Gastroesophageal sphincter (tissue), 4 donors: Measurements from ENCODE around the gene CADM1. TPM values are rescaled to one million over a fixed set of nuclear protein-coding genes. Genes with fewer than 3 reads are reported as not detected.

ENCODE experiments used
- ATAC-seq: fragments of 150-250 bp; one replicate; pipeline ENCODE4 v1.9.1; 2016; ENCODE audit warnings: mild to moderate bottlenecking, moderate library complexity
- H3K27ac ChIP-seq, 4 donors: fragments of 200-600 bp; sonication (generic) in 3 of 4; 1 replicate in 3 of 4; 2 replicates in 1 of 4; pipeline ENCODE4 v1.5.1; 2016 to 2019
- H3K27me3 ChIP-seq: fragments of 200-600 bp; sonication (generic); one replicate; pipeline ENCODE4 v1.5.1; 2019
- H3K36me3 ChIP-seq, 2 donors: fragments of 200-600 bp; sonication (generic); one replicate each; pipeline ENCODE4 v1.5.1; 2019; ENCODE audit warnings: control low read depth in 1 of 2
- H3K4me1 ChIP-seq, 3 donors: fragments of 200-600 bp; sonication (generic); 1 replicate in 2 of 3; 2 replicates in 1 of 3; pipeline ENCODE4 v1.5.1; 2016 to 2019; ENCODE audit warnings: control low read depth in 2 of 3
- H3K4me3 ChIP-seq, 2 donors: fragments of 200-600 bp; sonication (generic); one replicate each; pipeline ENCODE4 v1.5.1; 2019; ENCODE audit warnings: mild to moderate bottlenecking in 1 of 2, moderate library complexity in 1 of 2
- H3K9me3 ChIP-seq, 3 donors: fragments of 200-600 bp; sonication (generic); one replicate each; pipeline ENCODE4 v1.5.1; 2017 to 2019; ENCODE audit warnings: control low read depth in 2 of 3
- EP300 ChIP-seq: sonication (generic); formaldehyde crosslinking; IDR thresholded peaks from one replicate; pipeline ENCODE4 v1.6.1; 2017; ENCODE audit warnings: antibody characterized with exemption, mild to moderate bottlenecking
- POLR2A ChIP-seq, 2 donors: fragments of 450-650 bp; IDR thresholded peaks; one replicate each; pipeline ENCODE4 v1.6.1; 2017; ENCODE audit warnings: antibody characterized with exemption in 2 of 2, mild to moderate bottlenecking in 2 of 2, moderate library complexity in 1 of 2
- POLR2AphosphoS5 ChIP-seq: sonication (generic); formaldehyde crosslinking; IDR thresholded peaks from one replicate; pipeline ENCODE4 v1.6.1; 2017; ENCODE audit warnings: antibody characterized with exemption
- WGBS, 2 donors: methylation state at CpG; one replicate each; pipeline ENCODE4 v1.1.5; 2018; ENCODE audit warnings: low coverage in 1 of 2; 5-methylcytosine and 5-hydroxymethylcytosine counted together
- total RNA-seq, 4 donors: library from RNA; depleted of rRNA; stranded (reverse); fragments of >200 nt; gene quantifications; one replicate each; pipeline ENCODE4 v1.1.0, GENCODE V29; 2016
- TF ChIP-seq, protein P1 (sequence below), 4 experiments: fragments of 200-600 bp in 2 of 4; fragments of 450-650 bp in 2 of 4; sonication (generic) in 1 of 4; IDR thresholded peaks; one replicate each; pipeline ENCODE4 v1.5.1; 2017 to 2019; ENCODE audit warnings: antibody characterized with exemption in 4 of 4, mild to moderate bottlenecking in 2 of 4, moderate library complexity in 2 of 4

The CADM1 gene
- total RNA-seq, 4 donors from 2014 or later = 10.4 to 23.5 (median 17.1) TPM

DNA sequence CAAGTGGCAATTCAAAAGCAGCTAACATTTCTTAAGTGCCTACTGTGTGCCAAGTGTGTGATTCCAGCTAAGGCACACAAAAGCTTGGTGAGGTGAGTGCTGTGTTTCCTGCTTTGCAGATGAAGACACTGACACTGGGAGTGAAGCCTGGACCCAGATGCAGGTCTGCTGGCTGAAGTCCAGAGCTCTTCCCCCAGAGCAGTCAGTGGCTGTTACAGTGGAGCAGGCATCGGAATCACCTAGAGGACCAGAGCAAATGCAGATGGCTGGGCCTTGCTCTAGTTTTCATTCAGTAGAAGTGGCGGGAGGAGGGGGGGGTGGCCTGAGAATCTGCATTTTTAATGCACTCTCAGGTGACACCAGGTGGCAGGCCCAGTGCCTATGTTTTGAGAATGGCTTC lies 342.3 kb downstream of the CADM1 start:
- peaks cover 73% of the 10 kb centered on the region for H3K27me3 ChIP-seq
- WGBS, 2 donors = 69% methylated on average over 2 of the region's 2 CpGs; no CpG with 5 or more reads in 1 of the 2 donors

DNA sequence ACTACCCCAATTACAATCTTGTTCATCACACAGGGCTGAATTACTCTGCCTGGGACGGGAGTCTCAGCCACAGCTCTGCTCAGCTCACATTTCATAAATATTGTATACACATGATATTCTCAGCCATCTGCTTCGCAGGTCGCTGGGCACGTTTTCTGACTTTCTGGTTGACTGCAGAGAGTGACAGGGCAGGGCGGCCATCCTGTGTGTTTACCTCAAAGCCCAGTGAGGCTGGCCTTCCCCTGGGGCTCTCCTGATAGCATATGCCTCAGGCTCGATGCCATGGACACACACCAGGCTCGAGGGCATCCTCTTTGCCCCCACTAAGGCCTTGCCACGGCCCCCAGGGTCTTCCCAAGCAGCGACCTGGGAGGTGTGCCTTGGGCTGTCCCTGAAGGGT lies 345.0 kb downstream of the CADM1 start:
- no peaks in the 10 kb centered on the region for H3K36me3 ChIP-seq
- TF ChIP-seq POLR2AphosphoS5 (no peak), POLR2A (IDR thresholded peaks at IDR 0.05) (no peak), EP300 (no peak)
- TF ChIP-seq, protein P1, sequence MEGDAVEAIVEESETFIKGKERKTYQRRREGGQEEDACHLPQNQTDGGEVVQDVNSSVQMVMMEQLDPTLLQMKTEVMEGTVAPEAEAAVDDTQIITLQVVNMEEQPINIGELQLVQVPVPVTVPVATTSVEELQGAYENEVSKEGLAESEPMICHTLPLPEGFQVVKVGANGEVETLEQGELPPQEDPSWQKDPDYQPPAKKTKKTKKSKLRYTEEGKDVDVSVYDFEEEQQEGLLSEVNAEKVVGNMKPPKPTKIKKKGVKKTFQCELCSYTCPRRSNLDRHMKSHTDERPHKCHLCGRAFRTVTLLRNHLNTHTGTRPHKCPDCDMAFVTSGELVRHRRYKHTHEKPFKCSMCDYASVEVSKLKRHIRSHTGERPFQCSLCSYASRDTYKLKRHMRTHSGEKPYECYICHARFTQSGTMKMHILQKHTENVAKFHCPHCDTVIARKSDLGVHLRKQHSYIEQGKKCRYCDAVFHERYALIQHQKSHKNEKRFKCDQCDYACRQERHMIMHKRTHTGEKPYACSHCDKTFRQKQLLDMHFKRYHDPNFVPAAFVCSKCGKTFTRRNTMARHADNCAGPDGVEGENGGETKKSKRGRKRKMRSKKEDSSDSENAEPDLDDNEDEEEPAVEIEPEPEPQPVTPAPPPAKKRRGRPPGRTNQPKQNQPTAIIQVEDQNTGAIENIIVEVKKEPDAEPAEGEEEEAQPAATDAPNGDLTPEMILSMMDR (IDR thresholded peaks at IDR 0.05) = no peak
- H3K4me3 ChIP-seq = no peak overlapping the region
- H3K27me3 ChIP-seq = peaks cover 52% of the 10 kb centered on the region
- 33 to 54% methylated on average over 4 to 5 of the region's 9 CpGs for WGBS, 2 donors
- H3K9me3 ChIP-seq = no peaks in the 10 kb centered on the region
- no peaks in the 10 kb centered on the region for H3K4me1 ChIP-seq
- no peak for ATAC-seq
- no peak overlapping the region for H3K27ac ChIP-seq

More for the DNA sequence above, 342.3 kb downstream of the CADM1 start:
- no peaks in the 10 kb centered on the region for H3K36me3 ChIP-seq
- no peak overlapping the region for H3K4me3 ChIP-seq
- no peaks in the 10 kb centered on the region for H3K9me3 ChIP-seq
- no peak overlapping the region for H3K27ac ChIP-seq
- no peaks in the 10 kb centered on the region for H3K4me1 ChIP-seq
- no peak for ATAC-seq
- TF ChIP-seq POLR2AphosphoS5 (no peak), EP300 (no peak), POLR2A (IDR thresholded peaks at IDR 0.05) (no peak)
- TF ChIP-seq, protein P1 (IDR thresholded peaks at IDR 0.05) = no peak

DNA sequence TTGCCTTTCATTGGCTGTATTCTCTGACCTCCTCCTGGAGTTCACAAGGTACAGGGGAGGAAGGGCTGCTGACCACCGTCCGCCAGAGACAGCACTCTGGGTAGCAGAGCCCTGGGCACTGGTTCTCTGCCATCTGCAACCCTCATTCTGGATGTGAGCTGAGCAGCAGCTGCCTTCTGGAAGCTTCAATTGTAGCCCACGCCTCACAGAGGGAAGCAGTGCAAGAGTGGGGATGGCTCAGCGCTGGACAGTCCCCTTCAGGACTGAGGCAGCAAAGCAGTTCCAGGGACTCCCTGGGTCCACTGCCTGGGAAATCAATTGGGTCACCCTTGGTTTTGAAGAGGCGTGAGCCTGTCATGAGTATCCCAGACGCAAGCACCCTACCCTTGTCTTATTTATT lies 346.2 kb downstream of the CADM1 start:
- 88% methylated on average over 2 of the region's 6 CpGs; no CpG with 5 or more reads in 1 of the 2 donors for WGBS, 2 donors

DNA sequence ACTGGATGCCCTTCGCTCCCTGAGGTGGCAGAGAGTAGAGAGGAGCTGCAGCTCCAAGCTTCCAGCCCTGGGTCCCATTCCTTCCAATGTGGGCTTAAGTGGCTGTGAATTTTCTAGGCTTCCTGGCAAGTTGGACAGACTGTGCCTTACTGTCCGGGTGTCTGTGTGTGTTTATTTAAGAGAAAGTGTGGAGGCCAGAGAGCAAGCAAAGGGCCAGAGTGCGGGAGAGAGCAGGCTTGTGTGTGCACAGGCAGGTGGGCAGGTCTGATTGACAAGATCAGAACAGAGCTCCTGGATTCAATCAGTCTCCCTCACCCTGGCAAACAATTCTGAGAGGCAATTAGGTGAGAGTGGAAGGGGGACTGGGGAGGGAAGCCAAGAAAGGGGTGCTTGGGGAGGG lies 347.0 kb downstream of the CADM1 start:
- H3K27me3 ChIP-seq = peaks cover 34% of the 10 kb centered on the region
- H3K4me3 ChIP-seq = no peak overlapping the region
- H3K27ac ChIP-seq = no peak overlapping the region
- H3K4me1 ChIP-seq = no peaks in the 10 kb centered on the region
- no CpG with 5 or more reads among the region's 3 CpGs for WGBS, 2 donors
- H3K9me3 ChIP-seq = no peaks in the 10 kb centered on the region
- no peaks in the 10 kb centered on the region for H3K36me3 ChIP-seq
- TF ChIP-seq POLR2A (IDR thresholded peaks at IDR 0.05) (no peak), POLR2AphosphoS5 (no peak), EP300 (no peak)
- TF ChIP-seq, protein P1 (IDR thresholded peaks at IDR 0.05) = no peak
- no peak for ATAC-seq

More for the DNA sequence above, 346.2 kb downstream of the CADM1 start:
- no peak for TF ChIP-seq EP300
- TF ChIP-seq, protein P1 (IDR thresholded peaks at IDR 0.05) = no peak
- TF ChIP-seq POLR2A (IDR thresholded peaks at IDR 0.05) = no peak
- TF ChIP-seq POLR2AphosphoS5 = no peak
- no peak for ATAC-seq
- no peaks in the 10 kb centered on the region for H3K4me1 ChIP-seq
- H3K36me3 ChIP-seq = no peaks in the 10 kb centered on the region
- H3K9me3 ChIP-seq = no peaks in the 10 kb centered on the region
- peaks cover 42% of the 10 kb centered on the region for H3K27me3 ChIP-seq
- no peak overlapping the region for H3K4me3 ChIP-seq
- no peak overlapping the region for H3K27ac ChIP-seq

DNA sequence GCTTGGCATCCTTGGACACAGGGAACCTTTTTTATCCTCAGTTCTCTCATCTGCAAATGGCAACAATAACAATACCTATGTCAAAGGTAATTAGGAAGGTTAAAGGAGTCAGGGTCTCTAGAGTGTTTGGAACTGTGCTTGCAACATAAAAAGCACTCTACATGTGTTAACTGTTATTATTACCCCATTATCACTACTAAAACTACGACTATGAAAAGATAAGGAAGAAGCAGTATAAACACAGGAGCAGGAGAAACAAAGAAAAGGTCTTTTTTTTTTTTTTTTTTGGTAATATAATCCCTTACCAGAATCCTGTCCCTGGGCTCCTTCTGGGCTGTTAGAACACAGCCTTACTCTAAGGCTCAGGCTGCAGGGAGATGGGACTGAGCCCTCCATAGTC lies 348.2 kb downstream of the CADM1 start:
- 6 to 29% methylated on average over 1 of the region's 1 CpG for WGBS, 2 donors
- Histone ChIP-seq H3K9me3 (no peaks in the 10 kb centered on the region), H3K4me1 (no peaks in the 10 kb centered on the region), H3K4me3 (no peak overlapping the region), H3K27me3 (peaks cover 22% of the 10 kb centered on the region), H3K36me3 (no peaks in the 10 kb centered on the region), H3K27ac (no peak overlapping the region)
- TF ChIP-seq POLR2A (IDR thresholded peaks at IDR 0.05) = no peak
- no peak for TF ChIP-seq EP300
- TF ChIP-seq, protein P1 (IDR thresholded peaks at IDR 0.05) = no peak
- no peak for TF ChIP-seq POLR2AphosphoS5
- no peak for ATAC-seq
